HK-2 (cell line): ENCODE results near the gene KRTAP5-9.
"Not testable (repeated sequence)": the region's sequence is repeated elsewhere in the genome, so short reads cannot be mapped to it uniquely, and the experiment has no call there.

Experiments
- DNase-seq: peaks from one replicate; pipeline ENCODE4 v3.0.0-alpha.2; 2018; ENCODE audit not compliant: unreplicated experiment

Gene KRTAP5-9

GRCh38 chr11:71548120-71548519, at the start of gene KRTAP5-9:
KRTAP5-9 (plus strand) TSS chr11:71548420; CDS start chr11:71548658, 238 bp downstream.
- DNase-seq = no peak

GRCh38 chr11:71499125-71499524, 49.1 kb upstream of the KRTAP5-9 start:
- no peak for DNase-seq

- no peak for DNase-seq
Measured at GRCh38 chr11:71499546-71499945, 48.7 kb upstream of the KRTAP5-9 start.

GRCh38 chr11:71500601-71501021, 47.6 kb upstream of the KRTAP5-9 start:
- DNase-seq = no peak

GRCh38 chr11:71501071-71501985, 46.9 kb upstream of the KRTAP5-9 start:
- no peak for DNase-seq

GRCh38 chr11:71502026-71502425, 46.2 kb upstream of the KRTAP5-9 start:
- no peak for DNase-seq

- DNase-seq = no peak
Measured at GRCh38 chr11:71502871-71503435, 45.3 kb upstream of the KRTAP5-9 start.

- DNase-seq = no peak
Measured at GRCh38 chr11:71504531-71504930, 43.7 kb upstream of the KRTAP5-9 start.

- DNase-seq = no peak
Measured at GRCh38 chr11:71505001-71505400, 43.2 kb upstream of the KRTAP5-9 start.

- no peak for DNase-seq
Measured at GRCh38 chr11:71505781-71506180, 42.4 kb upstream of the KRTAP5-9 start.

- DNase-seq = no peak
Measured at GRCh38 chr11:71507102-71507501, 41.1 kb upstream of the KRTAP5-9 start.

GRCh38 chr11:71518506-71519471, 29.4 kb upstream of the KRTAP5-9 start:
- DNase-seq = no peak

- no peak for DNase-seq
Measured at GRCh38 chr11:71519546-71519945, 28.7 kb upstream of the KRTAP5-9 start.

GRCh38 chr11:71525188-71525937, 22.9 kb upstream of the KRTAP5-9 start:
- no peak for DNase-seq

GRCh38 chr11:71525938-71526495, 22.2 kb upstream of the KRTAP5-9 start:
- DNase-seq = no peak

- not testable (repeated sequence) for DNase-seq
Measured at GRCh38 chr11:71526796-71527575, 21.2 kb upstream of the KRTAP5-9 start, which contains the start of gene KRTAP5-7. KRTAP5-7 (plus strand) TSS chr11:71527267; CDS start chr11:71527301, 34 bp downstream.

GRCh38 chr11:71527576-71528210, 20.5 kb upstream of the KRTAP5-9 start:
- DNase-seq = no peak

- DNase-seq = no peak
Measured at GRCh38 chr11:71530602-71531001, 17.6 kb upstream of the KRTAP5-9 start.

- DNase-seq = no peak
Measured at GRCh38 chr11:71532036-71532610, 16.1 kb upstream of the KRTAP5-9 start.
